ENCODE measurements around the gene LAMB3. TPM values are rescaled to one million over a fixed set of nuclear protein-coding genes. Genes with fewer than 3 reads are reported as not detected.

LAMB3 gene
- total RNA-seq, 3 donors from 2014 or later (not counting 1 experiment from before 2014, with no cell fraction given): 1.2 to 2.3 (median 1.4) TPM

DNA sequence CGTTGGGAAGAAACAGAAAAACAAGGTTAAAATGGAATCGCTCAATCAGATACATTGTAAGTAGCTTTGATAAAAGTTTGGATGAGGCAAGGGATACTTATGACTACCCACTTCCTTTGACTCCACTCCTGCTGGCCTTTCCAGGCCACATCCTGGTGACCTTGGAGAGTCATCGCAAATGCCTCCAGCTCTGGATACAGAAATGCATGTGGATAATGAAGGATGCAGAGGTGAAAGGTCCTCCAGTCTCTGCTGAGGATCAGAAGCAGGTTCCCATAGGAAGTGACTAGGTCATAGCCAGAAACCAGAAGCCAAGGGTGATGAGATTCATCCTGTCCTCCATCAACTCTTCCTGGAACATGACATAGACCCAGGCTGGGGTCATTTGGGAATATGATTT, 74.9 kb downstream of the LAMB3 start:
- no peaks in the 10 kb centered on the region for H3K4me1 ChIP-seq (ENCODE audit: control insufficient read depth, insufficient read depth, low read length)
- WGBS (ENCODE audit: insufficient coverage): 93% methylated on average over 3 of the region's 3 CpGs
- H3K4me3 ChIP-seq (ENCODE audit: low read length): no peak overlapping the region
- Mint-ChIP-seq H3K27me3 (ENCODE audit: low read depth in 2 of 2) (peaks cover 11 to 15% of the 10 kb centered on the region in 2 donors), H3K27ac (no peak overlapping the region), H3K9me3 (no peaks in the 10 kb centered on the region), H3K4me1 (no peaks in the 10 kb centered on the region), H3K4me3 (no peak overlapping the region), H3K36me3 (no peaks in the 10 kb centered on the region)
- ATAC-seq: no peak
- intact Hi-C loops (cut with micrococcal nuclease): loop anchor here (2.0 kb wide), 2 partner anchors 115 to 169 kb away; no protein-coding TSS in a partner anchor
- no peaks in the 10 kb centered on the region for H3K36me3 ChIP-seq (ENCODE audit: control insufficient read depth, insufficient read depth, low read length)
- no peak for DNase-seq
- TF ChIP-seq, protein P1, sequence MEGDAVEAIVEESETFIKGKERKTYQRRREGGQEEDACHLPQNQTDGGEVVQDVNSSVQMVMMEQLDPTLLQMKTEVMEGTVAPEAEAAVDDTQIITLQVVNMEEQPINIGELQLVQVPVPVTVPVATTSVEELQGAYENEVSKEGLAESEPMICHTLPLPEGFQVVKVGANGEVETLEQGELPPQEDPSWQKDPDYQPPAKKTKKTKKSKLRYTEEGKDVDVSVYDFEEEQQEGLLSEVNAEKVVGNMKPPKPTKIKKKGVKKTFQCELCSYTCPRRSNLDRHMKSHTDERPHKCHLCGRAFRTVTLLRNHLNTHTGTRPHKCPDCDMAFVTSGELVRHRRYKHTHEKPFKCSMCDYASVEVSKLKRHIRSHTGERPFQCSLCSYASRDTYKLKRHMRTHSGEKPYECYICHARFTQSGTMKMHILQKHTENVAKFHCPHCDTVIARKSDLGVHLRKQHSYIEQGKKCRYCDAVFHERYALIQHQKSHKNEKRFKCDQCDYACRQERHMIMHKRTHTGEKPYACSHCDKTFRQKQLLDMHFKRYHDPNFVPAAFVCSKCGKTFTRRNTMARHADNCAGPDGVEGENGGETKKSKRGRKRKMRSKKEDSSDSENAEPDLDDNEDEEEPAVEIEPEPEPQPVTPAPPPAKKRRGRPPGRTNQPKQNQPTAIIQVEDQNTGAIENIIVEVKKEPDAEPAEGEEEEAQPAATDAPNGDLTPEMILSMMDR (IDR thresholded peaks at IDR 0.05): no peak
- H3K27ac ChIP-seq (ENCODE audit: low read length): no peak overlapping the region
- no peaks in the 10 kb centered on the region for H3K9me3 ChIP-seq (ENCODE audit: control insufficient read depth, insufficient read depth, low read length)
- peaks cover 9% of the 10 kb centered on the region for H3K27me3 ChIP-seq (ENCODE audit: control insufficient read depth, insufficient read depth, low read length)

DNA sequence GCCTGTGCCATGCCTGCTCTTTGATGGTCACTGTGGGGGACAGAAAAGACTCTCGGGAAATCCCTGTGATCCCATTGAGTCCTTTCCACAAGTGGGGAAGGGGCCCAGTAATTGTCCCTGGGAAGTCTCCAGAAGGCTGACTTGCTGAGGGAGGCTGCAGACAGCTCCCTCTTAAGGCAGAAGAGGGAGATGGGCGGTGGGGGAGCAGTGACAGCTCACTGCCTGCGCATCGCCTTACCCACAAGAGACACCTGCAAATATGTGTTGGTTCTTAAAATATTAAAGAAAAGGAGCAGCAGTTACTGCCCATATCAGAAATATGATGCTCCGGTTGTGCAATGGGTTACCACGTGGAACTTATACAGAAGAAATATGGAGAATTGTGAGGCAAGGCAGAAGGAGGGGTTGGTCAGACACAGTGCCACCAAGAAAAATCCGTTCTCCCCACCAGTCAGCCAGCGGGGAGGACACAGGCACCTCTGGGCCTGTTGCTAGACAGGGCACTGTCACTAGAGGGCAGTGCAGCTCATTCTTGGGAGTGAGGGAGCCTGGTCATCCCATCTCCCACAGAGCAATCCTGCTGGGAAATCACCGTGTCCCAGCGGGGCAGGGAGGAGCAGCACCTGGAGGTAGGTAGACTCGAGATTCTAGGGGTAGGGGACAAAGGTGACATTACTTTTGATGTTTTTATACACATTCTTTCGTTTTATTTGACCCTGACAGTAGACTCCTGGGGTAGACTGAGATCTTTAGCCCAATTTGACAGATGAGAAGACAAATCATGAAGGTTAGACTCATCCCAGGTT, 75.6 kb downstream of the LAMB3 start:
- TF ChIP-seq, protein P1 (IDR thresholded peaks at IDR 0.05): peak; percentile 86

DNA sequence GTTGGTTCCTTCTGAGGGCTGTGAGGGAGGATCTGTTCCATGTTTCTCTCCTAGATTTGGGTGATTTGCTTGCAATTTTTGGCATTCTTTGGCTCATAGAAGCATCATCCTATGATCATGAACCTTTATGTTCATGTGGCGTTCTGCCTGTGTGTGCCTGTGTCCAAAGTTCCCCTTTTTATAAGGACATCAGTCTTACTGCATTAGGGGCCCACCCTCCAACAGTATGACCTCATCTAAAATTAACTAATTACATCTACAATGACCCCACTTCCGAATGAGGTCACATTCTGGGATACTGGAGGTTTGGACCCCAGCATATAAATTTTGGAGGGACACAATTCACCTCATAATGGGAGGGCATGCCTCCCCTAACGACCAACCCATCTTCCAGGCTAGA, 81.5 kb downstream of the LAMB3 start:
- no peaks in the 10 kb centered on the region for H3K9me3 ChIP-seq (ENCODE audit: control insufficient read depth, insufficient read depth, low read length)
- peaks cover 1% of the 10 kb centered on the region for H3K27me3 ChIP-seq (ENCODE audit: control insufficient read depth, insufficient read depth, low read length)
- Mint-ChIP-seq H3K27ac (no peak overlapping the region), H3K27me3 (ENCODE audit: low read depth in 2 of 2) (peaks cover 22 to 35% of the 10 kb centered on the region in 2 donors), H3K4me3 (no peak overlapping the region), H3K36me3 (no peaks in the 10 kb centered on the region), H3K4me1 (peaks cover 6 to 7% of the 10 kb centered on the region in 2 donors), H3K9me3 (no peaks in the 10 kb centered on the region)
- ATAC-seq (no peak), DNase-seq (no peak)
- intact Hi-C loops (cut with micrococcal nuclease): no loop called here
- no peak overlapping the region for H3K27ac ChIP-seq (ENCODE audit: low read length)
- H3K36me3 ChIP-seq (ENCODE audit: control insufficient read depth, insufficient read depth, low read length): no peaks in the 10 kb centered on the region
- 67% methylated on average over 2 of the region's 3 CpGs for WGBS (ENCODE audit: insufficient coverage)
- H3K4me3 ChIP-seq (ENCODE audit: low read length): no peak overlapping the region
- TF ChIP-seq, protein P1 (IDR thresholded peaks at IDR 0.05): no peak
- H3K4me1 ChIP-seq (ENCODE audit: control insufficient read depth, insufficient read depth, low read length): no peaks in the 10 kb centered on the region

More for the DNA sequence above, 75.6 kb downstream of the LAMB3 start:
- Histone ChIP-seq H3K9me3 (ENCODE audit: control insufficient read depth, insufficient read depth, low read length) (no peaks in the 10 kb centered on the region), H3K27ac (ENCODE audit: low read length) (no peak overlapping the region), H3K36me3 (ENCODE audit: control insufficient read depth, insufficient read depth, low read length) (no peaks in the 10 kb centered on the region), H3K27me3 (ENCODE audit: control insufficient read depth, insufficient read depth, low read length) (peaks cover 9% of the 10 kb centered on the region), H3K4me3 (ENCODE audit: low read length) (no peak overlapping the region), H3K4me1 (ENCODE audit: control insufficient read depth, insufficient read depth, low read length) (no peaks in the 10 kb centered on the region)
- Mint-ChIP-seq H3K4me3 (no peak overlapping the region), H3K27ac (no peak overlapping the region), H3K36me3 (no peaks in the 10 kb centered on the region), H3K4me1 (no peaks in the 10 kb centered on the region), H3K9me3 (no peaks in the 10 kb centered on the region), H3K27me3 (ENCODE audit: low read depth in 2 of 2) (peaks cover 13 to 15% of the 10 kb centered on the region in 2 donors)
- WGBS (ENCODE audit: insufficient coverage): 30% methylated on average over 12 of the region's 12 CpGs
- ATAC-seq: peak; percentile 73 to 91 (median 78)
- intact Hi-C loops (cut with micrococcal nuclease): loop anchor here (2.0 kb wide), 2 partner anchors 116 to 170 kb away; no protein-coding TSS in a partner anchor
- peak; percentile 51 to 75 for DNase-seq
